ENCODE measurements around the gene QSOX1.

Gene QSOX1

GRCh38 chr1:180213401-180214170 lies 58.9 kb downstream of the QSOX1 start:
- no peak overlapping the region for H3K4me3 ChIP-seq (ENCODE audit: low read depth, low read length)
- TF ChIP-seq CTCF (IDR thresholded peaks at IDR 0.05; ENCODE audit: control insufficient read depth, extremely low read depth, insufficient read depth): no peak
- DNase-seq (ENCODE audit: low read depth): no peak

- DNase-seq (ENCODE audit: low read depth): no peak
- TF ChIP-seq CTCF (IDR thresholded peaks at IDR 0.05; ENCODE audit: control insufficient read depth, extremely low read depth, insufficient read depth): no peak
- H3K4me3 ChIP-seq (ENCODE audit: low read depth, low read length): no peak overlapping the region
These were observed 61.4 kb downstream of the QSOX1 start for GRCh38 chr1:180215856-180216625.

- no peak for TF ChIP-seq CTCF (IDR thresholded peaks at IDR 0.05; ENCODE audit: control insufficient read depth, extremely low read depth, insufficient read depth)
- no peak for DNase-seq (ENCODE audit: low read depth)
- no peak overlapping the region for H3K4me3 ChIP-seq (ENCODE audit: low read depth, low read length)
These were observed 62.3 kb downstream of the QSOX1 start for GRCh38 chr1:180217006-180217405.

GRCh38 chr1:180218806-180219765 lies 64.4 kb downstream of the QSOX1 start:
- H3K4me3 ChIP-seq (ENCODE audit: low read depth, low read length): no peak overlapping the region
- no peak for TF ChIP-seq CTCF (IDR thresholded peaks at IDR 0.05; ENCODE audit: control insufficient read depth, extremely low read depth, insufficient read depth)
- DNase-seq (ENCODE audit: low read depth): no peak

GRCh38 chr1:180219776-180220175 lies 65.1 kb downstream of the QSOX1 start:
- H3K4me3 ChIP-seq (ENCODE audit: low read depth, low read length): no peak overlapping the region
- TF ChIP-seq CTCF (IDR thresholded peaks at IDR 0.05; ENCODE audit: control insufficient read depth, extremely low read depth, insufficient read depth): no peak
- DNase-seq (ENCODE audit: low read depth): no peak

- TF ChIP-seq CTCF (IDR thresholded peaks at IDR 0.05; ENCODE audit: control insufficient read depth, extremely low read depth, insufficient read depth): no peak
- no peak for DNase-seq (ENCODE audit: low read depth)
- H3K4me3 ChIP-seq (ENCODE audit: low read depth, low read length): no peak overlapping the region
These were observed 66.8 kb downstream of the QSOX1 start for GRCh38 chr1:180221462-180221861.
